K562 (cell line): Measurements from ENCODE around the gene MATCAP1. TPM values are rescaled to one million over a fixed set of nuclear protein-coding genes. Genes with fewer than 3 reads are reported as not detected.
A peak's percentile ranks its signal among the peaks of the same experiment; 100 is the strongest.

Experiments
- ATAC-seq: fragments of 200-7000 bp; cut with Tn5 transposase; 3 replicates; pipeline ENCODE4 v1.9.1; 2020; ENCODE audit warnings: moderate library complexity
- BruUV-seq: library from RNA; stranded (reverse); fragments of 400-500 nt; replicated peaks from 2 replicates; lab custom pipeline; 2021; lab: Mats Ljungman, UMichigan
- CTCF ChIA-PET: fragments of 300-600 bp; formaldehyde crosslinking; extraction: SDS; loops from one replicate; lab custom pipeline; 2021; ENCODE audit warnings: low intra/inter-chr PET ratio; lab: Yijun Ruan, JAX
- POLR2A ChIA-PET: fragments of 300-600, 350-650 bp; sonication (Branson Sonifier 250); formaldehyde crosslinking; extraction: SDS; loops from one replicate; lab custom pipeline; 2021; ENCODE audit warnings: antibody characterized with exemption, inconsistent platforms; lab: Yijun Ruan, JAX
- DNase-seq, 4 experiments: peaks; one replicate each; pipeline versions ENCODE4 v3.0.0 to v3.0.0-alpha.2; 2011 to 2018; ENCODE audit warnings: low spot score in 3 of 4, mixed read lengths in 3 of 4; ENCODE audit errors: extremely low read depth in 1 of 4
- FAIRE-seq: peaks from 2 replicates; lab custom pipeline; 2011; peaks lifted over from hg19 to GRCh38; lab: Jason Lieb, UNC
- H2AFZ ChIP-seq: 2 replicates; pipeline ENCODE4 v1.6.0; 2011; ENCODE audit warnings: low read depth, low read length, control low read depth, inconsistent platforms
- H3K27ac ChIP-seq: fragments of 200-600 bp; 3 replicates; pipeline ENCODE4 v1.8.0; 2011; ENCODE audit warnings: low read depth, mild to moderate bottlenecking, control low read depth, inconsistent platforms, low read length, moderate library complexity, mixed read lengths; ENCODE audit errors: extremely low read depth
- H3K27me3 ChIP-seq, 2 experiments: fragments of 300-600 bp in 1 of 2; 2 replicates in 1 of 2; 3 replicates in 1 of 2; pipeline versions ENCODE4 v1.6.0 to v1.8.0; 2011; ENCODE audit warnings: inconsistent platforms in 2 of 2, low read length in 2 of 2, mild to moderate bottlenecking in 1 of 2, mixed read lengths in 1 of 2, moderate library complexity in 1 of 2; ENCODE audit not compliant: control insufficient read depth in 2 of 2, insufficient read depth in 2 of 2
- H3K36me3 ChIP-seq: fragments of 300-600 bp; 3 replicates; pipeline ENCODE4 v1.8.0; 2011; ENCODE audit warnings: mild to moderate bottlenecking, low read length, inconsistent platforms; ENCODE audit not compliant: control insufficient read depth, insufficient read depth
- H3K4me1 ChIP-seq, 2 experiments: fragments of 200-600 bp in 1 of 2; replicated peaks in 1 of 2; 2 replicates in 1 of 2; 3 replicates in 1 of 2; pipeline versions ENCODE4 v1.5.1 to v1.8.0; 2011; ENCODE audit warnings: inconsistent platforms in 2 of 2, low read length in 2 of 2, mild to moderate bottlenecking in 1 of 2, mixed read lengths in 1 of 2, moderate library complexity in 1 of 2; ENCODE audit not compliant: control insufficient read depth in 2 of 2, insufficient read depth in 2 of 2
- H3K4me2 ChIP-seq: 2 replicates; pipeline ENCODE4 v1.6.1; 2011; ENCODE audit warnings: low read length, control low read depth, inconsistent platforms, mixed read lengths; ENCODE audit not compliant: insufficient read depth
- H3K4me3 ChIP-seq: fragments of 200-600 bp; sonication (generic), shearing (Covaris generic); 2 replicates; pipeline ENCODE4 v1.5.1; 2016; ENCODE audit warnings: control low read depth, inconsistent platforms
- H3K79me2 ChIP-seq: fragments of 200-600 bp; 3 replicates; pipeline ENCODE4 v1.8.0; 2011; ENCODE audit warnings: low read length, inconsistent platforms; ENCODE audit not compliant: control insufficient read depth, insufficient read depth
- H3K9ac ChIP-seq, 2 experiments: 2 replicates each; pipeline versions ENCODE4 v1.6.0 to v1.6.1; 2011; ENCODE audit warnings: low read depth in 2 of 2, low read length in 2 of 2, control low read depth in 1 of 2, inconsistent platforms in 1 of 2, mild to moderate bottlenecking in 1 of 2, mixed read lengths in 1 of 2; ENCODE audit not compliant: insufficient read depth in 1 of 2
- H3K9me1 ChIP-seq: one replicate; pipeline ENCODE4 v1.6.0; 2011; ENCODE audit warnings: inconsistent platforms, mild to moderate bottlenecking, low read length, moderate library complexity; ENCODE audit not compliant: control insufficient read depth, insufficient read depth
- H3K9me3 ChIP-seq: replicated peaks from 2 replicates; pipeline ENCODE4 v1.5.1; 2011; ENCODE audit warnings: low read depth, low read length, inconsistent platforms; ENCODE audit not compliant: control insufficient read depth, insufficient read depth
- H4K20me1 ChIP-seq: replicated peaks from 2 replicates; pipeline ENCODE4 v1.6.1; 2011; ENCODE audit warnings: low read length, inconsistent platforms, mixed read lengths; ENCODE audit not compliant: control insufficient read depth, insufficient read depth
- ASH1L ChIP-seq: fragments of 450-650 bp; IDR thresholded peaks from 2 replicates; pipeline ENCODE4 v1.6.1; 2018; ENCODE audit warnings: borderline replicate concordance, mild to moderate bottlenecking, low read depth; ENCODE audit not compliant: partially characterized antibody
- HCFC1 ChIP-seq: IDR thresholded peaks from 2 replicates; pipeline ENCODE4 v1.6.1; 2012; ENCODE audit warnings: low read depth, low read length, improper control_type of control experiment
- HNRNPUL1 ChIP-seq: fragments of 200-400 bp; formaldehyde crosslinking; IDR thresholded peaks from 2 replicates; pipeline ENCODE4 v1.6.1; 2017; ENCODE audit warnings: low read length
- JUN ChIP-seq, 2 experiments: sonication (generic) in 1 of 2; formaldehyde crosslinking in 1 of 2; IDR thresholded peaks; 2 replicates each; pipeline versions ENCODE4 v1.6.1 to v1.8.0; 2012 to 2022; ENCODE audit warnings: borderline replicate concordance in 2 of 2, mild to moderate bottlenecking in 2 of 2, improper control_type of control experiment in 1 of 2, low read depth in 1 of 2, low read length in 1 of 2, missing genetic modification reagents in 1 of 2
- NR2C1 ChIP-seq, 2 experiments: fragments of 450-650 bp; IDR thresholded peaks; 2 replicates each; pipeline ENCODE4 v1.6.1; 2017; ENCODE audit warnings: mild to moderate bottlenecking in 2 of 2, antibody characterized with exemption in 1 of 2, inconsistent platforms in 1 of 2, missing compliant biosample characterization in 1 of 2, missing genetic modification characterization in 1 of 2
- U2AF2 ChIP-seq: fragments of 200-400 bp; formaldehyde crosslinking; optimal IDR thresholded peaks from 2 replicates; pipeline ENCODE3; 2017; ENCODE audit warnings: low read depth, mild to moderate bottlenecking, low read length
- ZNF384 ChIP-seq: IDR thresholded peaks from 2 replicates; pipeline ENCODE4 v1.6.1; 2012; ENCODE audit warnings: low read depth, low read length, improper control_type of control experiment
- ZNF780A ChIP-seq: fragments of 250-450 bp; sonication (Bioruptor Pico); IDR thresholded peaks from 2 replicates; pipeline ENCODE4 v1.5.0; 2021; ENCODE audit warnings: mild to moderate bottlenecking
- WGBS: fragments of 100-300 bp; shearing (Covaris generic); methylation state at CpG from one replicate; pipeline ENCODE4 v1.1.6; 2016; ENCODE audit warnings: low coverage, mixed read lengths; ENCODE audit not compliant: insufficient coverage; ENCODE audit errors: missing lambda C conversion rate; 5-methylcytosine and 5-hydroxymethylcytosine counted together
- in situ Hi-C: fragments of 300-500 bp; cut with MboI; formaldehyde crosslinking; loops from 4 replicates; pipeline ENCODE4 v1.15.0; 2018; ENCODE audit warnings: inconsistent platforms, mixed read lengths
- intact Hi-C: fragments of 100-400 bp; cut with micrococcal nuclease; formaldehyde crosslinking; loops from 2 replicates; pipeline ENCODE4 v1.14.2; 2022
- polyA plus RNA-seq, 8 experiments: library from polyadenylated mRNA; depleted of rRNA in 4 of 8; stranded (reverse) in 5 of 8; unstranded in 3 of 8; fragments of >200 nt; fragmentation: Nextera tagmentation in 2 of 8; fragmentation: Illumina TruSeq in 1 of 8; extraction: Ambion mirVana in 2 of 8; extraction: Trizol in 1 of 8; gene quantifications; 2 replicates each; pipeline versions ENCODE4 v1.2.1 to v1.2.3, GENCODE V29; 2011 to 2014; ENCODE audit warnings: inconsistent platforms in 1 of 8, missing spikeins in 1 of 8
- total RNA-seq, 7 experiments: library from RNA; depleted of rRNA in 6 of 7; stranded (reverse); fragments of >200 nt in 6 of 7; fragmentation: Illumina TruSeq in 2 of 7; extraction: Trizol in 2 of 7; gene quantifications; 2 replicates each; pipeline versions ENCODE4 v1.2.1 to v1.2.3, GENCODE V29; 2011 to 2021; ENCODE audit warnings: low replicate concordance in 1 of 7
- TF ChIP-seq, protein P1 (sequence below), 2 experiments: fragments of 450-650 bp; formaldehyde crosslinking in 1 of 2; IDR thresholded peaks; 2 replicates each; pipeline versions ENCODE4 v1.4.0 to v1.6.1; 2014 to 2020; ENCODE audit warnings: mild to moderate bottlenecking in 2 of 2, borderline replicate concordance in 1 of 2, low read depth in 1 of 2
- TF ChIP-seq, protein P2 (sequence below): conservative IDR thresholded peaks from 2 replicates; pipeline ENCODE4 v1.6.1; 2011; ENCODE audit warnings: low read depth, mild to moderate bottlenecking, low read length; ENCODE audit not compliant: control insufficient read depth
- TF ChIP-seq, protein P3 (sequence below): sonication (generic); formaldehyde crosslinking; IDR thresholded peaks from 2 replicates; pipeline ENCODE4 v1.9.0; 2022; ENCODE audit warnings: mild to moderate bottlenecking, missing genetic modification reagents

MATCAP1 gene
- total and polyA plus RNA-seq, 9 of the 15 experiments (the other 6 are each of a cell fraction or from before 2014, with no cell fraction given), result 3.4 to 20.5 (median 10.3) TPM

DNA sequence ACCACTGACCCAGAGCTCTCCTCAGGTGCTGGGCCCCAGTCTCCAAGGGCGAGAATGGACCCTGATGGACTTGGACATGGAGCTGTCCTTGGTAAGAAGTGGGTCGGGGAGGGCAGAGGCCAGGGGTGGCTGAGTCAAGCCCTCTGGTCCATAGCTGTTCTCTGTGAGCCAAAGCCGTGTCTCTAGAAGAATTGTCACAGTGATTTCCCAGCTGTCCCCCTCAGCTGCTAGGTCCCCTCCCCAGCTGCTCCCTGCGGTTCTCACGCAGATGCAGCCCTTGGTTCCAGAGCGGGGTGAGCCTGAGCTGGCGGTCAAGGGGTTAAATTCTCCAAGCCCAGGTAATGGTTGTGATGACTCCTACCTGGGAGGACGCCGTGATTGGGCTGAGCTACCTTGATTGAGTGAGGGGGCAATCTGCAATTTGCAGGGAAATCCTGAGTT is 14.7 kb downstream of the MATCAP1 start:
- H3K27ac ChIP-seq, result no peak overlapping the region
- peaks cover 8% of the 10 kb centered on the region; the same call in 2 of the 3 replicates for H3K36me3 ChIP-seq
- no TSS peak for BruUV-seq
- H2AFZ ChIP-seq, result no peak overlapping the region
- intact Hi-C loops, result no loop called here
- FAIRE-seq, result no peak
- no peak for ATAC-seq
- H3K4me1 ChIP-seq, result peaks cover 28 to 68% of the 10 kb centered on the region in 2 experiments
- no peaks in the 10 kb centered on the region for H4K20me1 ChIP-seq
- peak overlapping the region; percentile 92; the same call in 1 of the 2 replicates for H3K4me2 ChIP-seq
- in situ Hi-C loops, result loop anchor here (25.0 kb wide), 1 partner anchor 207 kb away; the partner anchor contains the start of gene CES3
- DNase-seq, result no peak
- H3K9me3 ChIP-seq, result no peaks in the 10 kb centered on the region
- 66% methylated on average over 9 of the region's 9 CpGs for WGBS
- no peaks in the 10 kb centered on the region for H3K9me1 ChIP-seq
- ChIA-PET POLR2A (interaction anchor here (0.6 to 1.2 kb wide), 3 partner anchors 8 to 204 kb away, joined by 3 to 4 read pairs (median 3); no protein-coding TSS in a partner anchor), CTCF (interaction anchor here (0.9 kb wide), 1 partner anchor 191 kb away, joined by 3 read pairs; no protein-coding TSS in a partner anchor)
- no peak overlapping the region for H3K4me3 ChIP-seq
- peak overlapping the region in 1 of 2 experiments; percentile 79; a peak in 1 of 4 replicates for H3K9ac ChIP-seq
- no peaks in the 10 kb centered on the region for H3K27me3 ChIP-seq
- H3K79me2 ChIP-seq, result no peaks in the 10 kb centered on the region; the same call in 2 of the 3 replicates
- TF ChIP-seq, protein P1, sequence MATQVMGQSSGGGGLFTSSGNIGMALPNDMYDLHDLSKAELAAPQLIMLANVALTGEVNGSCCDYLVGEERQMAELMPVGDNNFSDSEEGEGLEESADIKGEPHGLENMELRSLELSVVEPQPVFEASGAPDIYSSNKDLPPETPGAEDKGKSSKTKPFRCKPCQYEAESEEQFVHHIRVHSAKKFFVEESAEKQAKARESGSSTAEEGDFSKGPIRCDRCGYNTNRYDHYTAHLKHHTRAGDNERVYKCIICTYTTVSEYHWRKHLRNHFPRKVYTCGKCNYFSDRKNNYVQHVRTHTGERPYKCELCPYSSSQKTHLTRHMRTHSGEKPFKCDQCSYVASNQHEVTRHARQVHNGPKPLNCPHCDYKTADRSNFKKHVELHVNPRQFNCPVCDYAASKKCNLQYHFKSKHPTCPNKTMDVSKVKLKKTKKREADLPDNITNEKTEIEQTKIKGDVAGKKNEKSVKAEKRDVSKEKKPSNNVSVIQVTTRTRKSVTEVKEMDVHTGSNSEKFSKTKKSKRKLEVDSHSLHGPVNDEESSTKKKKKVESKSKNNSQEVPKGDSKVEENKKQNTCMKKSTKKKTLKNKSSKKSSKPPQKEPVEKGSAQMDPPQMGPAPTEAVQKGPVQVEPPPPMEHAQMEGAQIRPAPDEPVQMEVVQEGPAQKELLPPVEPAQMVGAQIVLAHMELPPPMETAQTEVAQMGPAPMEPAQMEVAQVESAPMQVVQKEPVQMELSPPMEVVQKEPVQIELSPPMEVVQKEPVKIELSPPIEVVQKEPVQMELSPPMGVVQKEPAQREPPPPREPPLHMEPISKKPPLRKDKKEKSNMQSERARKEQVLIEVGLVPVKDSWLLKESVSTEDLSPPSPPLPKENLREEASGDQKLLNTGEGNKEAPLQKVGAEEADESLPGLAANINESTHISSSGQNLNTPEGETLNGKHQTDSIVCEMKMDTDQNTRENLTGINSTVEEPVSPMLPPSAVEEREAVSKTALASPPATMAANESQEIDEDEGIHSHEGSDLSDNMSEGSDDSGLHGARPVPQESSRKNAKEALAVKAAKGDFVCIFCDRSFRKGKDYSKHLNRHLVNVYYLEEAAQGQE (IDR thresholded peaks at IDR 0.05; ENCODE audit: borderline replicate concordance), result peak; percentile 58
- TF ChIP-seq, protein P1 (CRISPR knock-in tag; IDR thresholded peaks at IDR 0.05; ENCODE audit: low read depth), result no peak
- TF ChIP-seq, protein P2, sequence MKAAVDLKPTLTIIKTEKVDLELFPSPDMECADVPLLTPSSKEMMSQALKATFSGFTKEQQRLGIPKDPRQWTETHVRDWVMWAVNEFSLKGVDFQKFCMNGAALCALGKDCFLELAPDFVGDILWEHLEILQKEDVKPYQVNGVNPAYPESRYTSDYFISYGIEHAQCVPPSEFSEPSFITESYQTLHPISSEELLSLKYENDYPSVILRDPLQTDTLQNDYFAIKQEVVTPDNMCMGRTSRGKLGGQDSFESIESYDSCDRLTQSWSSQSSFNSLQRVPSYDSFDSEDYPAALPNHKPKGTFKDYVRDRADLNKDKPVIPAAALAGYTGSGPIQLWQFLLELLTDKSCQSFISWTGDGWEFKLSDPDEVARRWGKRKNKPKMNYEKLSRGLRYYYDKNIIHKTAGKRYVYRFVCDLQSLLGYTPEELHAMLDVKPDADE, result no peak
- no peak for TF ChIP-seq U2AF2
- TF ChIP-seq ZNF780A (CRISPR knock-in tag), result no peak
- no peak for TF ChIP-seq JUN (IDR thresholded peaks at IDR 0.05; ENCODE audit: borderline replicate concordance, low read depth, low read length)
- 0 out of 2 replicates have a peak, but pooled peaks have one; percentile 33 for TF ChIP-seq JUN (CRISPR knock-in tag; IDR thresholded peaks at IDR 0.05; ENCODE audit: borderline replicate concordance)
- no peak for TF ChIP-seq ZNF384
- no peak for TF ChIP-seq HNRNPUL1
- no peak for TF ChIP-seq NR2C1 (IDR thresholded peaks at IDR 0.05)
- no peak for TF ChIP-seq NR2C1 (tag; IDR thresholded peaks at IDR 0.05)
- TF ChIP-seq ASH1L, result no peak
- TF ChIP-seq HCFC1, result no peak
- TF ChIP-seq, protein P3, sequence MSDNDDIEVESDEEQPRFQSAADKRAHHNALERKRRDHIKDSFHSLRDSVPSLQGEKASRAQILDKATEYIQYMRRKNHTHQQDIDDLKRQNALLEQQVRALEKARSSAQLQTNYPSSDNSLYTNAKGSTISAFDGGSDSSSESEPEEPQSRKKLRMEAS, result 0 out of 2 replicates have a peak, but pooled peaks have one; percentile 42
